ENCODE data around the gene VHLL.
A peak's percentile ranks its signal among the peaks of the same experiment; 100 is the strongest.

The VHLL gene

DNA sequence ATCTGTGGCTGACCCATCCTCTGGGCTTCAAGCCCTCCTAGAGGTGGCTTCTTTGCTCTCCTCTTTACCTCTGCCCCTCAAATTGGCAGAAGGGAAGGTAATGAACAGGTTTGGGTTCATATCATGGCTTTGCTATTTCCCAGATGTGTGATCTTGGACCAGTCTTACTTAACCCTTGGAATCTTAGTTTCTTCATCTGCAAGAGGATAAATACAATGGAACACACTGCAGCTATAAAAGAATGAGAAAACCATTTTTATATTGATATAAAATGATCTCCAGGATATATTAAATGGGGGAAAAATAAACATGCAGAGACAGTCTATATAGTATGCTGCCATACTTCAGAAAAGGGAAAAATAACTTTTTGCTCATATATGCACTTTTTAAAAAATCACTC is 9.2 kb downstream of the VHLL start:
- no peak for DNase-seq

DNA sequence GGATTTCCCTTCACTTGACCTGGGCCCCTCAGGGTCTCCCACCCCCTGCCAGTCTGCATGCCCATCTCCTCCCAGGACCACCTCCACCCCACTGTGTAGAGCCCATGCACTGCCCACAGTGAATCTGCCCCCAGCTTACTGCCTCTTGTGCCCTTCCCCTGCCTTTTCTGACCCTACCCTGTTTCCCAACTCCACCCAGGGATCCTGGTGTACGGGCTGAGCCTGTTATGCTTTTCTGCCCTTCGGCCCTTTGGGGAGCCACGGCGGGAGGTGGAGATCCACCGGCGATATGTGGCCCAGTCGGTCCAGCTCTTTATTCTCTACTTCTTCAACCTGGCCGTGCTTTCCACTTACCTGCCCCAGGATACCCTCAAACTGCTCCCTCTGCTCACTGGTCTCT is 13.0 kb downstream of the VHLL start:
- no peak for DNase-seq

DNA sequence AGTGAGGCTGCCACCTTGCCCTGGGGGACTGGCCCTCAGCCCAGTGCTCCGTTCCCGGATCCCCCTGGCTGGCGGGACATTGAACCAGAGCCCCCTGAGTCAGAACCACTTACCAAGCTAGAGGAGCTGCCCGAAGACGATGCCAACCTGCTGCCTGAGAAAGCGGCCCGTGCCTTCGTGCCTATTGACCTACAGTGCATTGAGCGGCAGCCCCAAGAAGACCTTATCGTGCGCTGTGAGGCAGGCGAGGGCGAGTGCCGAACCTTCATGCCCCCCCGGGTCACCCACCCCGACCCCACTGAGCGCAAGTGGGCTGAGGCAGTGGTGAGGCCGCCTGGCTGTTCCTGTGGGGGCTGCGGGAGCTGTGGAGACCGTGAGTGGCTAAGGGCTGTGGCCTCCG is 13.7 kb downstream of the VHLL start:
- DNase-seq, result no peak

DNA sequence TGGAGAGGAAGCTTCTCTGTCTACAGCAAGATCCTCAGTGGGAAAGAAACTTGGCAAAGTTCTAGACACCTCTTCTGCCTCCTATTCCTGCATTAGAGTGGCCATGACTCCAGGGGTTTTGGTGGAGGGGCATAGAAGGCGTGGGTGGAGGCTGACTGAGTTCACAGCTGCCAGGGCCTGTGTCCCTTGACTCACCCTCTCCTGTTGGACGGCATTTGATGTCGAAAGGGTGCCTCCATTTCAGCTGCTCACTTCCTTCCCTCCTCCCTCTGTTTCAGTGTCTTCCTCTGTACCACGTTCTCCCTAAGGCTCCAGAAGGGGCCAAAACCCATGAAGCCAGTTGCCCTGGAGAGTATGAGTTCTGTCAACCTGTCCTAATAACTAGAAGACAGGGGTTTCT is 14.3 kb downstream of the VHLL start:
- no peak for DNase-seq

DNA sequence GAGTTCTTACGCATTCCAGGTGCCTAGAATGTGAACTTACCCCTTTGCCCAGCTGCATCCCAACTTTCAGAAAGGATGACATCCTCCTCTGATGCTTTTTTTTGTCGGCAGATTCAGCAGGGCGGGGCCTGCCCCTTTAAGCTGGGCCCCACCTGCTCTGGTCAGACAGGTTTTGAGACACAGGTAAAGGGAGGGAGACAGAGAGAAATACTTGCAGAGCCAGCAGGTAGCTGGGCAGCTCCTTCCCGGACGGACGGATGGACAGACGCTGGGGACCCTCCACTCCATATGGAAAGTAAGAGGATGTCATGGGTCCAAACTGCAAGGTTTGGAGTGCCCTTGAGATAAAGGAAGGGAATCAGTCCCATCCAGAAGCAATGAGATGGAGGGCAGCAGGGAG is 15.0 kb downstream of the VHLL start, which contains the start of gene TMEM79:
TSS of gene TMEM79 (plus strand) at position 214 of the 400 bp plus-strand sequence. CDS start 902 bp downstream, outside the sequence.
- no peak for DNase-seq

DNA sequence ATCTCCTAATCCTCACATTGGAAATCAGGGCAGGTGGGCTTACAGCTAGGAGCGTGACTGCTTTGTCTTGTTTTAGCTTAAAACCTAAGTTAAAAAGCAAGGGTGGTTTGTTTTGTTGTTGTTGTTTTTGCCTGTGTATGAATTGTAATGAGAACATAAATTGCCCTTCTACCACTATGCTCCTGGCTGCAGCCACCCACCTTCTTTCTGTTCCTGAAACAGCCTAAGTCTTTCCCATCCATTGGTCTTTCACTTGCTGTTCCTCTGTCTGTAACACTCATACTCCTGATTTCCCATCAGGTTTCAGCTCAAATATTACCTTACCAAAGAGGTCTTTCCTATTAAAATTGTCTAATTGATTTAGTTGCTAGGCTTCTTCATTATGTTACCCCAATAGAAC is 15.6 kb downstream of the VHLL start:
- DNase-seq, result no peak

DNA sequence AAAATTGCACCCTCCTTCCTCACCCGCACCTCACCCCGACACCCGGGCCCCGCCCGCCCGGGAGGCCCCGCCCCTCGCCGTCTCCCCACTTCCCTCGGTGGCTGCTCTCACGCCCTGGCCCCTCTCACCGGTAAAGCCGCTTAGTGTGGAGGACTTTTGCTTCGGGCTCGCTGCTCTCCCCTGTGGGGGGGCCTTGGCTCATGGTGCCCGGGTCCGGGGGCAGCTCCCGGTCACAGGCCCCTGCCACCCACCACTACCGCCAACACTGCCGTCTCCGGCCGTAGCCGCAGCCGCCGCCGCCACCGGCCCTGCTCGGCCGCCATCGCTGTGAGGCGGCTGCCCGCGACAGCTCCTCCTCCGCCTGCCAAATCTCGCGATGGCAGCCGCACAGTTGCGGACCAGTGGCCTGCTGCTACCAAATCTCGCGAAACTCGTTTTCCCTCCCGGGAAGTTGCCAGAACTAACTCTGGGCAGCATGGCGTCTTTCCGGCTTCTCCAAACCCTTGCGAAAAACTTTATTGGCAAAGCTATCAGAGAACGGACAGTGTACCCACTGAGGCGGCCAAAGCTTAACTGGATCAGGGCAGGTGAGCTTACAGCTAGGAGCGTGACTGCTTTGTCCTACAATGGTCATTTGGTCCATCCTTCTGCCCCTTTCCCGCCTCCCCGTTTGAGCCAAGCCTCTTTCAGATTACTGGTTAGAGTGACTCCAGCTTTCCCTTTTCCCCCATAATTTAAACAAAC is 16.5 kb downstream of the VHLL start, which contains the start of gene SMG5:
TSS of gene SMG5 (minus strand) at position 347 of the 744 bp plus-strand sequence. CDS start at position 202, 145 bp downstream.
- DNase-seq, result peak; percentile 98

DNA sequence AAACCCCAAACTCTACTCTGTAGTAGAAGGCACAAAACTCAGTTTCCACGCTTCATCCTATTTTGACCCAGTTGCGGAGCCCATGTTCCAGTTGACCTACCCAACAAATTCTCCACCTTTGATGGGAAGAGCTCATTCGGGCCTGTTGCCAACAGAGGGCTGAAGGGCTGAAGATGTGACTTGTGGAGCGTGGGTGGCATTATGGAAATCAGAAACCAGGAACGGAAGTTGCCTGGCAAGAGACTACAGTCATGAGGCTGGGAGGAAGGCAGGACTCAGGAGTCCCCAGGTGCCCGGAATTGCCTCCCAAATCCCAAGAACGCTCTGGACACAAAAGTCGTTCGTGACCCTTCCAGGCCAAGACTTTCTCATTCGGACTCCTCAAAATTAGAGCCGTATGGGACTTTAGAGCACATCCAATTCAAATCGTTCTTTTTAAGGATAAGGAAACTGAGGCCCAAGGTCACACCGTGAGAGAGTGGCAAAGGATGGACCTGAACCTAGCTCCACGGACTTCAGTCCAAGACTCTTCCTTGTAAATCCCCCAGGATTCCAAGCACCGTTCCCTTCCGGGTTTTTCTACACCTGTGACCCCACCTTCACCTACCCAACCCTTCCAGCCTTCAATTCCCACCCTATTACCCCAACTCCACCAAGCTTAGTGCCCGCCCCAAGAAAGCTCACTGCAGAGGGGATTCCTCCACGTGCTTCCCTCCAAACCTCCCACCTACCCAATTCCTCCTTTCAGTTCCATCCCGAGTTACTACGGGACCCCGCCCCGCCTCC is 17.2 kb downstream of the VHLL start:
- peak; percentile 34 for DNase-seq

DNA sequence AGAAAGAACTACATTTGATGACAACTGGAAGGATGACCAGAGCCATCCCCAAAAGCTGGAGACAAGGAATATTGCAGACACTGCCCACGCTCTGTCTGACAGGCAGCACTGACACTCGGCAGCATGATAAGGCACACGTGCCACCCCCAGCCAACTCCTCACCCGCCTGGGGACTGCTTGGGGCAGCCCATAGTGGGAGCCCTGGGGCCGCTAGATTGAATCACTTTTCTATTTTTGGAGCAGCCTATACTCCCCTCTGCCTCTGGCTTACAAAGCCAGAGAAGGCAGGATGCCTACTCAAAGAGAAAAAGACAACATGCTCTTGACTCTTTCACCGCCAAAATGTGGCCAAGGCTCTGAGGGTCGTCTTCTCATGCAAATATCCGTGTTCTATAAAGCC is 17.8 kb downstream of the VHLL start:
- no peak for DNase-seq

DNA sequence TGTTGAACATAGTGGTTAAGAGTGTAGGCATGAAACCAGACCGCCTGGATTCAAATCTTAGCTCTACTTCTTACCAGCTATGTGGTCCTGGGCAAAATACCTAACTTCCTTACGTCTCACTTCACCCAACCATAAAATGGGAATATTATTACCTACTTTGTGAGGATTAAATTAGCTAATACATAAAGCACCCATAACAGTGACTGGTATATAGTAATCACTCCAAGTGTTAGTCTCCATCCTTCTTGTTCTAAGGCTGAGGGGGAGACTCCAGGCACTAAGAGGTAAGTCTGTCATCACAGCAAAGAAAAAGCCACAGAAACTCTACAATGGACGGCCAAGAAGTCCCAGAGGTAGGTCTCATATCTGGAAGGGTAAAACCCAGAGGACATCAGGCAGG is 19.3 kb downstream of the VHLL start:
- DNase-seq, result no peak

DNA sequence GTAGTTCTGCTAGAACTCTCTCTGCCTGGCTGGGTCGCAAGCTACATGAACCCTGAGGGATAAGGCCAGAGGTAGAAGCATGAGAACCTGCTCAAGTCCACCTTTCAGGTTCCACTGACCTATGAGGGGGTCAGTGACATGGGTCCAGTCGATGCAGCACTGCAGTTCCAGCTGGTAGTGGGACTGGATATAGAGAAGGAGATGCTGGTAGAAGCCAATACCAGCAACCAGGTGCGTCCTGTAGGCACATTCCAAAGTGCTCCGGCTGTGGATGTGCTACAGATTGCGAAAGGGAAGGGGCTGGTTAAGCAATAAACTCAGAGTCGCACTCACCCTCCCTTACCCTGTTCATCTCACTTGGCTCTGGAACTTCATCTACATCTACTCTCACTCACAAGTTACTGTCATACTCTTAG is 22.1 kb downstream of the VHLL start:
- DNase-seq, result no peak

DNA sequence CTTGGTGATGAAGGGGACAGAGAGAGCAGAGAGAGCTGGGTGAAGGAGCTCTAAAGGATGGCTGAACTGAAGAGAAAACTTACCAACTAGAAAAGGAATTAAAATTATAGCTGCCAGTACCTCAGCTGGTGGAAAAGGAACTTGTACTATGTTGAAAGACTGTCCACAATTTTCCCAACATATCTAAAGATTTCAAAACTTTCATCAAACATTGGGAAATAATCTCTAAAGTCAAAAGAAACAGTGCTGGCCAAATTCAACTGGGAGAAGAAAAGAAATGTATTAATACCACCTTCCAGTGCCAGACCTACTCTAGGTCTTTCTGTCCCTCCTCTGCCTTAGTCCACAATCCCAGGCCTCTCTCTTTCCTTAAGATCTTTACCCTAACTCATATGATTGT is 22.6 kb downstream of the VHLL start:
- no peak for DNase-seq

DNA sequence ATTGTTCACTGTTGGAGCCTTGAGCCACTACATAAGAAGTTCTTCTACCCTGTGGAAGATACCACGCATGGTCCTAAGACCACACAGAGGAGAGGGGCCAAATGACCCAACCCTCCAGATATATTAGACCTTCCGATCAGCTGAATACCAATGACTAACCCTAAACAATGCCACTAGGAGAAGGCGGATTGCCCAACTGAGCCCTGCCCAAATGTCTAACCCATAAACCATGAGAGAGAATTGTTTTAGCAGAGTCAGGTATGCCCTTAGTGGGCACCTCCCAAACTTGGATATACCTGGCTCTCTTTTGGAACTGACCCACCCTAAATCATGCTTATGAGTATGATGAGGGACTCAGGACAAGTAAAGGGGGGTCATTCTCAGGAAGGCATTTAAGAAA is 28.8 kb downstream of the VHLL start:
- no peak for DNase-seq

DNA sequence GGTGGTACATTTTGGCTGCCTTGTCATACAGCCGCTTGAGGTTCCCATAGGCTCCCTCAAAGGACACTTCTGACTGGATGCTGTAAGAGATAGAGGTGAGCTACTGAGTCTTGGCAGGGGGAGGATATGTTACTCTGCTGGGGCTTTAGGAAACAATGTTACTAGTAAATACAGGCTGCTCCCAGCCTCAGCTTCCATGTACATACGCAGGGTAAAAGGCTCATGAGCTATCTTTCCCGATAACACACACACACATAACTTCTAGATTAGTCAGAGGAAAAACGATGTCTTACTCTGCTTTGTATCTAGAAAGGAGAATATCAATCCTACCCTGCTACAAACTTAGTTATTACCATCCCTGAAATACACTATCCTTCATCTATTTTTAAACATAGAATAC is 30.8 kb downstream of the VHLL start:
- no peak for DNase-seq

DNA sequence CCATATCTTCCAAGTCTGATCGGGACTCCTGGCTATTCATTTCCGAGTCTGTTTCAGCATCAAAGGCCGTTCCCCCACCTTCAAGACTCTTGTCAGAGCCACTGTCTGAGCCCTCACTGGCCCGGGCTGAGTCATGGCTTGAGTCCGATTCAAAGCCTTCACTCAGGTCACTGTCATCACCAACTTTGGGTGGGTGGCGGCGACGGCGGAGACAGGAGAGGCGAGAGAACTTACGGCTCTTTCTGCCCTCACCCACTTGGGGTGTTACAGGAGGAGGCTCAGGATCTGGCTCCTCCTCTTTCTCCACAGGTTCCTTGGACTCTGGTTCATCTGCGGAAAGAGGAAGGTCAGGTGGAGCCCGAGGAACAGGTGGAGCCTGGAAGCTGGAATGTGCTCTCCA is 33.1 kb downstream of the VHLL start:
- no peak for DNase-seq

DNA sequence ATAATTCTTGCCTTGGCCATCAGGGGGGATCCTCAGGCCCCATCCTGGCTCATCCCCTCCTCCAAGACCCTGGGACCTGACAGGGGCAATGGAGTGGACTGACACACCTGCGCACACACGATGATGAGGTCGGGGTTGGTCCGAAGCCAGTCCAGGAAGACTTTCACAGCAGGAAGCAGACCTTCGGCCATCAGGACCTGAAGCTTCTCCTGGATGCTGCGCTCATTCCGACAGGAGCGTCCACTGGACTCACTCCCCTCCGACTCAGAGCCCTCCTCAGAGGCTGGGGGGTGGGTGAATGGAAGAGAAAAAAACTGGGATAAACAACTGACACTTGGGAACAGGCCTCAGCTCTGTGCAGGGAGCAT is 35.8 kb downstream of the VHLL start:
- no peak for DNase-seq

DNA sequence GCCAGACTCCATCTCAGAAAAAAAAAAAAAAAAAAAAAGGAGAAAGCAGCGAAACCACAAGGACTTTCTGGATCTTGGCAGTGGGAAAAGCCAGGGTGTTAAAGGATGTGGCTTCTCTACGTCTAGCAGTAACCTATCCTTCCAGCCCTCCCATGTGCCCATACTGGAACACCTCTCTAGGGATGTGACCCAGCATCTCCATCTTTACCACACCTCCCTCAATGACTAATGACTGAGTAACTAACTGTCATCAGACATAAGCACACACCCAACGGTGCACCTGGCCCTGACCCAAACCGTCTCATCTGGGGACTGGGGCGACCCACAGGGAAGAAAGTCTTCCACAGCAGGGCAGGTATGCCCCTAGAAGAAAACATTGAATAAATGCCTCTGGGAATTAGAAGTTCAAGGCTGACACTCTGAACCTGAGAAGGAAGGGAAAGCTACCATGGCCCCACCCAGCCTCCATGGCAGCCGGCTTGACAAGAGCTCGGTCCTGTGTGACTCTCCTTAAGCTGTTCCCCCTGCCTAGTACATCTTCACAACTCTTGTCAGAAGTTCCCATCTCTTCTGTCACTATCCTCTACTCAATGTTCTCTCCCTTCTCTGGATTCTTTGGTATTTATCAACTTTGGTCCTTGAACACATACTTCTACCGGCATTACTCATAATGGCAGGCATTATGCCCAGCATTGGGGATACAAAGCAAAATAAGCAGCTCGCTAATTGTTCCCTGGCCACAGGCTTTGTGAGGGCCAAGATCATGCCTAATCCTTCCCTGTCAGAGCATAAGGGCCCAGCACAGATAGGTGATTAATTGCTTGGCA is 36.4 kb downstream of the VHLL start:
- DNase-seq, result no peak

DNA sequence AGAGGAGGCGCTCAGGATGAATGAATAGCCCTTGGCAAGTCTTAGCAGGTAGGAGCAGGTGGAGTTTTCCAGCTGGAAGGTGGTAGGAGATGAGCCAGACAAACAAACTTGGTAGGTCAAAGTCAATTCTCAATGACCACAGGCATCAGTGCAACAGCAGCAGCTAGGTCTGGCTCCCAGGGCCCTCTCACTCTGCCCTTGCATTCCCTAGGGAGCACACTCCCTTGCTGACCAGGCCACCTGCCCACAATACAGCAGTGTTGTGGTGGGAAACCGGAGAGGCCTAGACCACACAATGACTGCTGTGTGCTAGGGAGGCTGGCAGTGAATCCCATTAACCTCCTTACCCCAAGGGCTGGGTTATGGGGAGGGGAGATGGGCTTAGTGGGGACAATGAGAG is 38.2 kb downstream of the VHLL start:
- DNase-seq, result no peak

DNA sequence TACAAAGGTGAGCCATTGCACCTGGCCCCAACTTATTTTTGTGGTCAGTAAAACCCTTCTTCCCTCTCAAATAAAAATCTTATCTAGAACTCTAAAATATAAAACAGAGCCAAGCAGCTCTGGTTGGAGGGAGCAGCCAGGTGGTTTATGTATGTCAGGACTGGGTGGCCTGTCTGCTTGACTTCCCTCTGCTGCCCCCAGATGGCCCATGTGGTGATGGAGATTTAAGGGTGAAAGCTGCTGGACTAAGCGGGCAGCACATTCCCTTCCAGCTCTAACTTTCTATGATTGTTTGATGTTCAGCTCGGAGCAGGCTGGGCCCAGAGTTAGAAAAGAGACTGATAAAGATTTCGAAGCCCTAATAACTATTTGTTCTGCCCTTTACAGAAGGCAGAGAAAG is 39.3 kb downstream of the VHLL start:
- no peak for DNase-seq

DNA sequence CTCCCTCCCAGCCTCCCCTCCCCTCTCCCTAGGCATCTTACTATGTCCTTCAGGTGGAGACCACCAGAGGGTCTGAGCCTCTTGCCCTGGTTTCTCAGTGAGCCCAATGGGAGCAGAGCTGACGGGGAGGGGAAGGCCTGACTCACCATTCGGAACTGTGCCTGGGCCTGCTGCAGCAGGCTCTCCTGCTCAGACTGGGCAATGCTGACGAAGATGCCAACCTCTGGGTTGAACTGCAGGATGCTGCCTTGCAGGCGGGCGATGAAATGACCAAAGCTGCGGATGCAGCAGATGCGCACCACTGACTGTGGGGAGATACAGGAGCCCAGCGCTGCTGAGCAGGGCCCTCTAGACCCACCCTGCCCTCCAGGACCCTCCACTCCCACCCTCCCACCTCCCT is 40.2 kb downstream of the VHLL start:
- DNase-seq, result no peak

DNA sequence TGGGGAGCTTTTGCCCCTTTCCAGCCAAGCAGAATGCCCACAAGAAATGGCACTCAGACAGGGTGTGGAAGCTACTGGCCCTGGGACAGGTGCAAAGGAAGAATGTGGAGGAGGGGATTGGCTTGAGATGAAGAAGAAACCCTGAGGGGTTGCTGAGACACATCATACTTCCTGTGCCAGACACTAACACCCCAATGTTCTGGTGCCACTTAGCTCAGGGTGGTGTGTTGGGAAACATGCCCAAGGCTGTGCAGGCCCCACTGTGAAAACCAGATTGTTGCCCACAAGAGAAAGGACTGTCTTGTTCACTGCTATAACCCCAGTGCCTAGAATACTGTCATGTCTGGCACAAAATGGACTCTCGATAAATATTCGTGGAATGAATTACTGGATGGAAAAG is 41.4 kb downstream of the VHLL start:
- no peak for DNase-seq

DNA sequence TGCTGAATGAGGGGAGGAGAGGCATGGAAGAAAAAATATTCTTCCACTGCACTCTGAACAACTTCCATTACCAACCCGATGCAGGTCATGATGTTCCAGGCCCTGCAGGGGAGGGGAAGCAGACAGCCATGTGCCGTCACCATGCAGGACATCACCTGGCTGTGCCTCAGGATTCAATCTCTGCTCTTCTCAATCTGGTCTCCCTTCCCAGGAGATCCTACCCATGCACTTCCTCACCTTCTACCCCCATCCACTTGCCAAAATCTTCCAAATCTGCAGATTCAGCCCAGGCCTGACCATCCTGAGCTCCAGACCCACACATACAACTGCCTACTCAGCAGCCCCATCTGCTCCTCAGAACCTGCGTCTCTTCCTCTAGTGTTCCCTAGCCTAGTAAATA is 45.5 kb downstream of the VHLL start:
- no peak for DNase-seq

DNA sequence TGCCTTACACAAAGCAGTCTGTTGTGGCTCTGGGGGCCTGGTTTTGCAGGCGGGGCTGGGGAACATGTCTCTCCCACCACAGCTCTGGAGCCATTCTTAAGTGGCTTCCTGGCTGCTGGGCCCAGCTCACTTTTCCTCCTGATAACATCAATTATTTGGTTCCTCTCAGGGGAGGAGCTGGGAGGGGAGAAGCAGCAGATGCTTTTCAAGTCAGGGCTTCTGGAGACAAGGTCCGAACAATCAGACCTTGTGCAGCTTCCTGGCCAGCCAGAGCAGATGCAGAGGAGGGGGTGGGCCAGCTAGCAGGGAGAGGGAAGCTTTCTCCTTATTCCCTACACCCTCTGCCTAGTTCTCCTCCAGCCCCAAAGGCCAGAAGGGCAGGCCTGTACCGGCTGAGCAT is 47.6 kb downstream of the VHLL start:
- no peak for DNase-seq

DNA sequence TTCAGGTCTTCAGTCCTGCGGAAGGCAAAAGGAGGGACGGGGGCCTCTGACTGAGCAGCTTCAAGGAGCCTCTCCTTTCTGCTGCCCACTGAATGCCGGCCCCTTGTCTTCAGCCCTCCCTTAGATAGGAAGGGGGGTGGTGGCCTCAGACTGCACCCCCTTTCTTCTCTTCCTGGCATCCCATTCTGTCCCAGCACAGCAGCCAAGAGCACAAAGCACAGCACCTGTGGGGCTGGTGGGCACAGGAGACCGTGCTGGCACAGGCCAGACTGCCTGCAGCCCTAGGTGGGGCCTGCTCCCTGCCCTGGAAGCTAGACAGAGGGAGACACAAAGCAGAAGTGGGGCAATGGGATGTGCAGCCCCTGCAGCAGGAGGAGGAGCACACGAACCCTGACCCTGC is 49.5 kb downstream of the VHLL start:
- no peak for DNase-seq

Data from NCI-H1048 (cell line).